ENCODE results near the gene ATP6AP2.

GRCh38 chrX:40603446-40603845 lies 22.7 kb downstream of the ATP6AP2 start:
- TF ChIP-seq EP300 (IDR thresholded peaks at IDR 0.05; ENCODE audit: borderline replicate concordance in 1 of 2, low read depth in 2 of 2, low read length in 2 of 2): no peak
- no peak for TF ChIP-seq CTCF (IDR thresholded peaks at IDR 0.05; ENCODE audit: control extremely low read depth in 1 of 3, insufficient read depth in 1 of 3, low read depth in 1 of 3, low read length in 3 of 3)
- no peak for TF ChIP-seq CEBPB (IDR thresholded peaks at IDR 0.05; ENCODE audit: low read depth, low read length)
- no peak for TF ChIP-seq TAF1 (IDR thresholded peaks at IDR 0.05; ENCODE audit: low read depth, low read length)
- no peak for TF ChIP-seq EZH2 (IDR thresholded peaks at IDR 0.05; ENCODE audit: low read depth, low read length, severe bottlenecking)
